AG10803 (cell line): ENCODE data around the gene PHYKPL.
"Not testable (repeated sequence)": the region's sequence is repeated elsewhere in the genome, so short reads cannot be mapped to it uniquely, and the experiment has no call there.

ENCODE experiments used
- DNase-seq: peaks from one replicate; pipeline ENCODE4 v3.0.0; 2010; ENCODE audit warnings: low read depth
- H3K4me3 ChIP-seq: 2 replicates; pipeline ENCODE4 v1.5.1; 2011; ENCODE audit warnings: mild to moderate bottlenecking, low read length, control low read depth
- TF ChIP-seq, protein P1 (sequence below): conservative IDR thresholded peaks from 2 replicates; pipeline ENCODE4 v1.5.1; 2011; ENCODE audit warnings: mild to moderate bottlenecking, low read length, control low read depth, inconsistent platforms

Gene PHYKPL

DNA sequence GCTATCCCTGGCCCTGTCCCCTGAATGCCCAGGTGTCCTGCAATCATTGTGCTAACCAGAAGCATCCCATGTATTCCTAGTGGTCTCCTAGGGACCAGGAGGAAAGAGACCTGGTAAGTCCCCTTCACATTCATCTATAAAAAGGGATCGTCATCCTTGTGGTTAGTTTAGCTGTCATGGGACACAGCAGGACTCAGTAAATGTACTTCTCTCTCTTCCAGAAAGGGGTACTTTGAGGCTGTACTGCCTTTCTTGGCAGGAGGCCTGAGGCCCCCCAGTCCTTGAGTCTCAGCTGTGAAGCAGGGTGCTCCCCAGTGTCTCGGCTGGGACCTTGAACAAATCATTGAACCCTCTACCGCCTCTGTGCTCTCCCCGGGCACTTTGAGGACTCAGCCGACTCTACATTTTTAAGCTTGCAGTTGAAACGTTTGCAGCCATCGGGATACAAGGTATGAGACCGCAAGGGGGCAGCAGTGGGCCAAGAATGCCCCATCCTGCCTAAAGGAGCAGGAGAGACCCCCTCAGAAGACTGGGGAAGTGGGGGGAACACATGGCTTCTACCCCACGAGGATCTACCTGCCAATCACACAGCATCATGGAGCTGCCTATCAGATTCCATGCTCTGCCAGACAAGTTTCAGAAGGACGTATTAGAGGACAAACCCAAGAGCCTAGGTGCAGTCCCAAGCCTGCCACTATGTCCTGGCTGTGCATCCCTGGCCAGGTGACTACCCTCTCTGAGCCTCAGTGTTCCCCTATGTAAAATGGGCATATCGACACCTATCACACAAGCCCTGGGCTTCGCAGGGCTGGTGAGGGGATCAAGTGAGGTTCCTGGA lies 2.4 kb upstream of the PHYKPL start:
- H3K4me3 ChIP-seq, result no peak overlapping the region
- TF ChIP-seq, protein P1, sequence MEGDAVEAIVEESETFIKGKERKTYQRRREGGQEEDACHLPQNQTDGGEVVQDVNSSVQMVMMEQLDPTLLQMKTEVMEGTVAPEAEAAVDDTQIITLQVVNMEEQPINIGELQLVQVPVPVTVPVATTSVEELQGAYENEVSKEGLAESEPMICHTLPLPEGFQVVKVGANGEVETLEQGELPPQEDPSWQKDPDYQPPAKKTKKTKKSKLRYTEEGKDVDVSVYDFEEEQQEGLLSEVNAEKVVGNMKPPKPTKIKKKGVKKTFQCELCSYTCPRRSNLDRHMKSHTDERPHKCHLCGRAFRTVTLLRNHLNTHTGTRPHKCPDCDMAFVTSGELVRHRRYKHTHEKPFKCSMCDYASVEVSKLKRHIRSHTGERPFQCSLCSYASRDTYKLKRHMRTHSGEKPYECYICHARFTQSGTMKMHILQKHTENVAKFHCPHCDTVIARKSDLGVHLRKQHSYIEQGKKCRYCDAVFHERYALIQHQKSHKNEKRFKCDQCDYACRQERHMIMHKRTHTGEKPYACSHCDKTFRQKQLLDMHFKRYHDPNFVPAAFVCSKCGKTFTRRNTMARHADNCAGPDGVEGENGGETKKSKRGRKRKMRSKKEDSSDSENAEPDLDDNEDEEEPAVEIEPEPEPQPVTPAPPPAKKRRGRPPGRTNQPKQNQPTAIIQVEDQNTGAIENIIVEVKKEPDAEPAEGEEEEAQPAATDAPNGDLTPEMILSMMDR, result peak; percentile 71
- DNase-seq, result peak; percentile 50

DNA sequence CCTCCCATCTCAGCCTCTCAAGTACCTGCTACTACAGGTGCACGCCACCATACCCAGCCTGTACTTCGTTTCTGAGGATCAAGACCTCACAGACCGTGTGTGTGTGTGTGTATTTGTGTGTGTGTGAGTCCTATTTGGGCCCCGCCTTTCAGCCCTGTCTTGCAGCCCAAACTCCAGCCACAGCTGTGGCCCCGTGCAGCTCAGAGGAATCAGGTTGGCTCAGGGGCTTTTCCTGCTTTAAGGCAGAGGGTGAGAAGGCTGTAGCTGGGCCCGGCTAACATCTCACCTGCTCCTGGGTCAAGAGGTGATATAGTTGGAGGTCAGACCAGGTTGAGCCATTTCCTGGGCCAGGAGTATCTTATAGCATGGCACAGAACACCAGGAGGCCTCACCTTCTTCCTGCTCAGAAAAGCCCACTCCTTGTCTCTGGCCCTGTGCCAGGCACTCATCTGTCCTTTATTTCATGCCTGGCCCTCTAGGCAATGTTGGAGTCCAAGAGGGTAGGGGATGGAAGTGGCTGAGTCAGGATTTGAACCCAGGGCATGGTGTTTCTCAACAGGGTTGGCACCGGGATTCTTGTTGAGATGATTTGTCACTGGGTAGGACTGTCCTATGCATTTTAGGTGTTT lies 1.6 kb upstream of the PHYKPL start:
- TF ChIP-seq, protein P1, result no peak
- no peak for DNase-seq
- H3K4me3 ChIP-seq, result no peak overlapping the region

DNA sequence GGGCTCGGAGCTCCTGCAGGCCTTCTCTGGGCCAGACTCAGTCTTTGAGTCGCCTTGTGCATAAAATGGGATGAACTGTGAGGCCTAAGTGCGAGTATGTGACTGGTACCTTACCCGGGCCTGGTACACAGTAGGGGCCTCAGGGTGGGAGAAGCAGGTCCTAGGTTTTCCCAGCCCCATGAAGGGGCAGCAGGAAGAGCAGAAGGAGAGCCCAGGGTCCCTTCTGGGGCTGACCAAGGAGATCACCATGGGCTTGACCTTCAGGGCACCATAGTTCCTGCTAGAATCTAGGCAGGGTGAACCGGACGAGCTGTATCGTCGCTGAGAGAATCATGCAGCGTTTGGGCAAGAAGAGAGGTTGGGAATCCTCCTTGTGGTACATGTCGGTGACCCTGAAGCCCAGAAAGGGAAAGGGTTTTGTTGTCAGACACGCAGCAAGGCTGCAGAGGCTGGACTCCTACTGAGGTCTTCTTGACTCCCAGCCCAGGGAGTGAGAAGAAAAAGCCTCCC lies 373 bp upstream of the PHYKPL start:
- TF ChIP-seq, protein P1, result no peak
- peak overlapping the region; percentile 91 for H3K4me3 ChIP-seq
- no peak for DNase-seq

DNA sequence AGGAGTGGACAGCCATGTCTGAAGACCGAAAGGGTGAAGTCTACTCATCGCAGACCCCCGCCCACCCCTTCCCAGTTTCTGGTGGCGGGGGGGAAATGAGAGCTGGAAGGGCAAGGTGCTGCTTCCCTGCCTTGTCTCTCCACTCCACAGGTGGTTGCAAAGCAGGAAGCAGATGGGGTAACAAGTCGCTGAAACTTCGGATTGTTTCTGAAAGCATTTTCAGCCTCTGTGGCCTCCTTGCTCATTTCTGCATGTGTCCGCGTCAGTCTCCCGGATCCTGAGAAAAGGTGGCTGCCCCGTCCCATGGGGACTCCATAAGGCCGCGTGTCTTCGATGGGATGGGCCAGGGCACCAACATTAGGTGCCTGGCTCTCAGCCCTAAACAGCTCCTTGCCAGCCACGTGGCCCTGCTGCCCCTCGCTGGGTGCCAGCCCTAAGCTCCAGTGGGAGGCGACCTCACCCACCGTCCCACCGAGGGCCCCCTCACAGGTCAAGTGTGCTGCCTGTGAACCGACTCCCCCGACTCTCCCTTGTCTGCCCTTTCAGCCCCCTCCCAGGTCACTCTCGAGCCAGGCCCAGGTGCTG lies 971 bp downstream of the PHYKPL start:
- peak overlapping the region; percentile 91 for H3K4me3 ChIP-seq
- TF ChIP-seq, protein P1, result no peak
- DNase-seq, result no peak

DNA sequence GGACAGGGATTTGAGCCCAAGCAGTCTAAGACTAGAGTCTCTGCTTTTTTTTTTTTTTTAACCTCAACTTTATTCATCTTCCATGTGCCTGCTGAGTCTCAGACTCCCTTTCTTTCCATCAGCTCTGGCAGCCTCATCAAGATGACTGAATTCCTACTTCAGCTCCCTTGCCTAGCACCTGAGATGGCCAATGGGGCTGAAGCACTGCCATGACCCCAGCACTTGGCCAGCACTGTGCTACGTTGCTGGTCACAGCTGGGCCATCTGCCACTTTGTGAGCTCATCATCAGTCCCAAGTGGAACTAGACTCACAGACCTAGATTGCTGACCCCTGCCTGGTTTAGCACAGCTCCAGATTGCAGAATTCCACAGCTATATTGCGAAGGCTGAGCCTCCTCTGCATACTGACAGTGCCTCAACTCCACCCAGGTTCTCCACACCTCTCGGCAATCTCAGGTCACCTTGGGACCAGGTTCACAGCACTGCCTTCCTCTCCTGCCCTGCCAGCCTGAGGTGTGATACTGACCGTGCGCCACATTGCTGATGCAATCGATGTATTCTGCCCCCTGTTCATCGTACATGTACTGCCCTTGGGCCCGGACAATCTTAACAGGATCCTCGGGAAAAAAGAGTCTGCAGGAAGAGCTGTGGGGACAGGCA lies 1.6 kb downstream of the PHYKPL start:
- H3K4me3 ChIP-seq, result peak overlapping the region; percentile 91
- DNase-seq, result peak; percentile 65
- TF ChIP-seq, protein P1, result no peak

DNA sequence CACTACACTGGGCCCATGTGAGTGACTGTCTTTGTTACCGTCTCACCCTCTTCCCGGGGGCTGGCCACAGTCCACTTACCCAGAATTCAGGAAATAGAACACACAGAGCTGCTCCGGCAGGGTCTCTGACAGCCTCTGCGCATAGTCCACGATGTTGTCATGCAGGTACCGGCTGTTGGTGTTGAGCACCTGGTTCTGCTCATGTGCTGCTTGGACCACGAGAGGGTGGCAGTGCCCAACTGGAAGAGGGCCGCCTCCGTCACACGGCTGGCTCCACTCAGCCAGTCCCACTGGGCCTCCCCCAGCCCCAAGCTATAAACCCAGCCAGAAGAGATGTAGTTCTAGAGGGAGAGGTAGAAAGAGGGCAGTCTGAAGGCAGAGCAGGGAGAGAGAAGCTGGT lies 2.7 kb downstream of the PHYKPL start:
- H3K4me3 ChIP-seq, result no peak overlapping the region
- TF ChIP-seq, protein P1, result no peak
- DNase-seq, result no peak

DNA sequence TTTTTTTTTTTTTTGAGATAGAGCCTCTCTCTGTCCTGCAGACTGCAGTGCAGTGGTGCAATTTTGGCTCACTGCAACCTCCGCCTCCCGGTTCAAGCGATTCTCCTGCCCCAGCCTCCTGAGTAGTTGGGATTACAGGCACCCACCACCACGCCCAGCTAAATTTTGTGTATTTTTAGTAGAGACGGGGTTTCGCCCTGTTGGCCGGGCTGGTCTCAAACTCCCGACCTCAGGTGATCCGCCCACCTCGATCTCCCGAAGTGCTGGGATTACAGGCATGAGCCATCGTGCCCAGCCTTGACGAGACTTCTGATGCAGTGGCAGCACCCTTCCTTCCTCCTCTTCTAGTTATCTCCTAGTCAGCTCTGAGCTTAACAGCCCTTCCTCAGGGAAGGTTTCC lies 3.5 kb downstream of the PHYKPL start:
- DNase-seq, H3K4me3 ChIP-seq: not testable (repeated sequence)
